GM19468 (cell line): ENCODE measurements around the gene TMEM120B.
"Not testable (repeated sequence)": the region's sequence is repeated elsewhere in the genome, so short reads cannot be mapped to it uniquely, and the experiment has no call there.

Source experiments
- ATAC-seq: cut with Tn5 transposase; IDR thresholded peaks from one replicate; pipeline ENCODE4 v1.9.1; 2021; ENCODE audit warnings: mild to moderate bottlenecking, moderate library complexity, moderate number of reproducible peaks; ENCODE audit not compliant: unreplicated experiment; ENCODE audit errors: extremely low read depth

The TMEM120B gene

GRCh38 chr12:121708313-121709063 is 4.1 kb upstream of the TMEM120B start:
- no peak for ATAC-seq

- not testable (repeated sequence) for ATAC-seq
These were observed 3.5 kb upstream of the TMEM120B start for GRCh38 chr12:121709064-121709424.

GRCh38 chr12:121709478-121709961 is 3.0 kb upstream of the TMEM120B start:
- ATAC-seq, result no peak

DNA sequence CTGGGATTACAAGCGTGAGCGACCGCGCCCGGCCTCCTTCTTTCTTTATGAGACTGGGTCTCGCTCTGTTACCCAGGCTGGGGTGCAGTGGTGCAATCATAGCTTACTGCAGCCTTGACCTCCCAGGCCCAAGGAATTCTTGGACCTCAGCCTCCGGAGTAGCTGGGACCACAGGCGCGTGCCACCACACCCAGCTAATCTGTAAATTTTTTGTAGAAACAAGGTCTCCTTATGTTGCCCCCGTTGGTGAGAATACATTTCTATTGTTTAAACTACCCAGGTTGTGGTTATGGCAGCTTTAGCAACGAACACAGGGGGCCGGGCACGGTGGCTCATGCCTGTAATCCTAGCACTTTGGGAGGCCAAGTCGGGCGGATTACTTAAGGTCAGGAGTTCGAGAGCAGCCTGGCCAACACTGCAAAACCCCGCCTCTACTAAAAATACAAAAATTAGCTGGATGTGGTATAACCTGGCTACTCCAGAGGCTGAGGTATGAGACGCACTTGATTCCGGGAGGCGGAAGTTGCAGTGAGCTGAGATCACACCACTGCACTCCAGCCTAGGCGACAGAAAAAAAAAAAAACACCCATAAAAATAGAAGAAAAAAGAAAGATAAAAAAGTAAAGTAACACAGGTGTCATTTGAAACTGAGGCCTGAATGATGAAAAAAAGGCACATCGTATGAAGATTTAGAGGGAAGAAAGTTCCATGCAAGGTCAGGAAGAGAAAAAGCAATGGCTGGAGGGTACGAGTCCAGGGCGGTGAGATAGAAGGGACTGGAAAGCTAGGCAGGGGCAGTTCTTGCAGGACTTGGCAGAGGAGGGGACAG is 977 bp upstream of the TMEM120B start:
- no peak for ATAC-seq

- ATAC-seq, result no peak
These were observed 427 bp upstream of the TMEM120B start for GRCh38 chr12:121712190-121712460.

DNA sequence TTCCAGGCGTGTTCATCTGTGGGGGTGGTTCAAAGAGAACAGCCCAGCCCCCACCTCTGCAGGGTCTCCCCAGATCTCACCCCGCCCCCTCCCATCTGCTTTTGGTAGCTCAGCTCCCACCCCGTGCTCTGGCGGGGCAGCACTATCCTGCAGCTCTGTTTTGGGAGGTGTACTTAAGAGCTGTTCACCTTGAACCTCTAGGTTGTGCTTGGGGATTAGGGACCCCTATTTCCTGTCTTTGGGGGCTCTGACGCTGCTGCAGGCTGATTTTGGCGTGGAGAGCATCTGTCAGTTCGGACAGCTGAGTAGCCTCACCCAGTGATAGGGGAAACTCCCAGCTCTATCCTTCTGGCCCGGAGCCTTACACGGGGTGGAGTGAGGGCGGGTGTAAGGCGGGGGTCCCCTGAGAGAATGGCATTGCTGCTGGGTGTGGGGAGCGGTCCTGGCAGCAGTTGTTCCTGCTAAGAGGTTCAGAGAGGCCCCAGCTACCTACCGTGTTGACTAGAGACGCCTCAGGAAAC is 765 bp downstream of the TMEM120B start:
- no peak for ATAC-seq

GRCh38 chr12:121713793-121714192 is 1.2 kb downstream of the TMEM120B start:
- no peak for ATAC-seq

DNA sequence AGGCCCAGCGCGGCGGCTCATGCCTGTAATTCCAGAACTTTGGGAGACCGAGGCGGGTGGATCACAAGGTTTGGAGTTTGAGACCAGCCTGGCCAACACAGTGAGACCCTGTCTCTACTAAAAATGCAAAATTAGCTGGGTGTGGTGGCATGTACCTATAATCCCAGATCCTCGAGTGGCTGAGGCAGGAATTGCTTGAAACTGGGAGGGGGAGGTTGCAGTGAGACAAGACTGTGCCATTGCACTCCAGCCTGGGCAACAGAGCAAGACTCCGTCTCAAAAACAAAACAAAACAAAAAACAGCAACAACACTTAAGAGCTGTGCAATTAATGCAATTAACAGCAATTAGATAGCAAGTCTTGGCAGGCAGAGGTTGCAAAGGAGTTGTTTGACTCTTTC is 2.5 kb downstream of the TMEM120B start:
- not testable (repeated sequence) for ATAC-seq

- no peak for ATAC-seq
These were observed 3.4 kb downstream of the TMEM120B start for GRCh38 chr12:121715862-121716435.

- ATAC-seq, result no peak
These were observed 4.6 kb downstream of the TMEM120B start for GRCh38 chr12:121717041-121717699.

DNA sequence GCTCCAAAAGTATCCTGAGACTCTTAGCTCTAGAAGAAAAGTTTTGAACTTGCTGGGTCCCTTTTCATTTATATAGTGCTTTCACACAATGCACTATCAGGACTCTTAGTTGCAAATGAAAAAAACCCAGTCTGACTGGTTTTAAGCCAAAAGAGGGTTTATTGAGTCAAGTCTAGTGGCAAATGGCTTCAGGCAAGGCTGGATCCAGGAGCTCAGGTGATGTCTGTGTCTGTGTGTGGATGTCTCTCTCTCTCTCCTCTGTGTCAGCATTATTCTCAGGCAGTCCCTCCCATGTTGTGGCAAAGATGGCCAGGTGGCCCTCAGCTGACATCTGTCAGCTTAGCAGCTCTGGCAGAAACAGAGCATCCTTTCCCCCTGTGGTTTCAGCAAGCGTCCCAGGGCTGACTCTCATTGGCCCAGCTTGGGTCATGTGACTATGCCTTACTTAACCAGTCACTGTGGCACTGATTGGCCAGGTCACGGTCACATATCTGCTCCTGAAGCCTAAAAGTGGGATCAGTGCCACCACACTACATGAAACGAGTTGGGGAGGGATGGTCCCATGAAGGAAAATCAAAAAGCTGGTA is 6.2 kb downstream of the TMEM120B start:
- ATAC-seq, result no peak

DNA sequence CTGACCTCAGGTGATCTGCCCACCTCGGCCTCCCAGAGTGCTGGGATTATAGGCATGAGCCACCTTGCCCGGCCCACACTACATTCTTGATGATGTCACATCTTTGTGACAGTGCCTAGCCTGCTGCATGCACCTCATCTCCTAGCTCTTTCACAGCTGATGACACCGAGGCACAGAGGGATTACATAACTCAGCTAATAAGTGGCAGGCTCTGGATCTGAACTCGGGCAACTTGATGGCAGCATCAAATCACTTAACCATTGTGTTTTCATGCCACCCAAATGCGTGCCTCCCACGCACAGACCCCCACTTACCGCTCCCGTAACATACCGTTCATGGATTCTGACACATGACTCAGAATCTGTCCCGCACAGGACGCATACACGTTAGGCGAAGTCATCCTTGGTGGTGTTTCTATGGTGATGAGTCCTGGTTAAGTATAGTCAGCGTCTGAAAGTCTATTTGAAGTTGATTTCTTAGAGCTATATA is 7.4 kb downstream of the TMEM120B start:
- no peak for ATAC-seq

DNA sequence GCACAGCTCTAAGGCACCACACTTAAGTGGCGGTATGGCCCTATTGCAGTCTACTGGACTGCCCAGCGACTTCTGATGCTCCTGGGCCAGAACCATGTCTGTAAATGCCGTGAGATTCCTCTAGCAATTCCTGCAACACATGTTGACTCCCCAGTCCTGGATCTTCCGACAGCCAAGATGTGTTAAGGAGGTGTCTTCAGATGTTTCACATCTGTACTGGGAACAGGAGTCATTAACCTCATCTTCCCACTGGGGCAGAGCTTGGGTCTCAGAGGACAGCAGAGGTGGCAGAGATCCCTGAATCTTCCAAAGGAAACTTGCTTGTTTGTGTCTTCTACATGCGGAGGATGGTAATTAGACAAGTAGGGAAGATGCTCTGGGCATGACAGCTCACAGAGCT is 8.2 kb downstream of the TMEM120B start:
- no peak for ATAC-seq

- no peak for ATAC-seq
These were observed 10.0 kb downstream of the TMEM120B start for GRCh38 chr12:121722511-121722910.

- no peak for ATAC-seq
These were observed 10.6 kb downstream of the TMEM120B start for GRCh38 chr12:121723200-121723599.

GRCh38 chr12:121724925-121725324 is 12.4 kb downstream of the TMEM120B start:
- ATAC-seq, result no peak

DNA sequence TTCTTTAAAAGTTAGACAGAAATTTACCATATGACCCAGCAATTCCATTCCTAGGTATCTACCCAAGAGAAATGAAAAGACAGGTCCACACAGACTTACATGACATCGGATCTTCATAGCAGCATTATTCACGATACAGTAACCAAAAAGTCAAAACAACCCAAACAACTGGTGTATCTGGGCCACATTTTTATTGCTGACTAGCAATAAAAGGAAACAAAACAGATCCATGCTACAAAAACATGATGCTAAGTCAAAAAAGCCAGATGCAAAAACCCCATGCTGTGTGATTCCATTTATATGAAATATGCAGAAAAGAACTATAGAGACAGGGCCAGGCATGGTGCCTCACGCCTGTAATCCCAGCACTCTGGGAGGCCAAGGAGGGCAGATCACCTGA is 12.9 kb downstream of the TMEM120B start:
- ATAC-seq, result no peak

- no peak for ATAC-seq
These were observed 16.5 kb downstream of the TMEM120B start for GRCh38 chr12:121729021-121729420.

GRCh38 chr12:121731473-121731872 is 18.9 kb downstream of the TMEM120B start:
- no peak for ATAC-seq

GRCh38 chr12:121733849-121734248 is 21.3 kb downstream of the TMEM120B start:
- no peak for ATAC-seq
